B cell (primary cell): Measurements from ENCODE around the gene GRIA3.

ENCODE experiments used
- EZH2 ChIP-seq: IDR thresholded peaks from 2 replicates; pipeline ENCODE4 v1.6.1; 2012; ENCODE audit warnings: borderline replicate concordance, low read depth, mild to moderate bottlenecking, moderate library complexity, low read length; ENCODE audit not compliant: insufficient read depth, poor library complexity, severe bottlenecking
- TF ChIP-seq, protein P1 (sequence below): fragments of 200-600 bp; IDR thresholded peaks from one replicate; pipeline ENCODE4 v1.8.0; 2022; ENCODE audit warnings: antibody characterized with exemption, mild to moderate bottlenecking

DNA sequence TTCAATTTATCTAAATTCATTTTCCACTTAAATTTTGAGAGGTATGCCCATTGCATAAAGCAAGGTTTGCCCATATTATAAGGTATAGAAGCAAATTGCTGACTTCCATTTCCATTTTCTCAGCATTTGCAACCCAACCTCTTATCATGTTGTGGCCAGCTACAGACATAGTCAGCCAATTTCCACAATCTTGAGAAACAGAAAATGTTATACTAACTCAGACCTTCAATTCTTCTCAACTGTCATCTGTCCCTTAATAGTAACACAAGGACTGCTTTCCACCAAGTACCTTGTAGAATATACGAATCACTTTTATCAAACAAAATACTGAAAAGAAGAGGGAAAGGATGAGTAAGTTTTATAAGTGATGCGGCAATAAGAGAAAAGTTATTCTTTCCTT, 11.2 kb upstream of the GRIA3 start:
- TF ChIP-seq, protein P1, sequence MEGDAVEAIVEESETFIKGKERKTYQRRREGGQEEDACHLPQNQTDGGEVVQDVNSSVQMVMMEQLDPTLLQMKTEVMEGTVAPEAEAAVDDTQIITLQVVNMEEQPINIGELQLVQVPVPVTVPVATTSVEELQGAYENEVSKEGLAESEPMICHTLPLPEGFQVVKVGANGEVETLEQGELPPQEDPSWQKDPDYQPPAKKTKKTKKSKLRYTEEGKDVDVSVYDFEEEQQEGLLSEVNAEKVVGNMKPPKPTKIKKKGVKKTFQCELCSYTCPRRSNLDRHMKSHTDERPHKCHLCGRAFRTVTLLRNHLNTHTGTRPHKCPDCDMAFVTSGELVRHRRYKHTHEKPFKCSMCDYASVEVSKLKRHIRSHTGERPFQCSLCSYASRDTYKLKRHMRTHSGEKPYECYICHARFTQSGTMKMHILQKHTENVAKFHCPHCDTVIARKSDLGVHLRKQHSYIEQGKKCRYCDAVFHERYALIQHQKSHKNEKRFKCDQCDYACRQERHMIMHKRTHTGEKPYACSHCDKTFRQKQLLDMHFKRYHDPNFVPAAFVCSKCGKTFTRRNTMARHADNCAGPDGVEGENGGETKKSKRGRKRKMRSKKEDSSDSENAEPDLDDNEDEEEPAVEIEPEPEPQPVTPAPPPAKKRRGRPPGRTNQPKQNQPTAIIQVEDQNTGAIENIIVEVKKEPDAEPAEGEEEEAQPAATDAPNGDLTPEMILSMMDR, result no peak
- TF ChIP-seq EZH2, result no peak
